HG02623 (cell line): ENCODE results near the gene ADCY1.

Source experiments
- ATAC-seq: cut with Tn5 transposase; IDR thresholded peaks from one replicate; pipeline ENCODE4 v1.9.1; 2021; ENCODE audit warnings: moderate library complexity; ENCODE audit not compliant: unreplicated experiment

The ADCY1 gene

GRCh38 chr7:45623157-45623556 is 49.0 kb downstream of the ADCY1 start:
- ATAC-seq = no peak

- ATAC-seq = no peak
These were observed 49.7 kb downstream of the ADCY1 start for GRCh38 chr7:45623740-45624391.

DNA sequence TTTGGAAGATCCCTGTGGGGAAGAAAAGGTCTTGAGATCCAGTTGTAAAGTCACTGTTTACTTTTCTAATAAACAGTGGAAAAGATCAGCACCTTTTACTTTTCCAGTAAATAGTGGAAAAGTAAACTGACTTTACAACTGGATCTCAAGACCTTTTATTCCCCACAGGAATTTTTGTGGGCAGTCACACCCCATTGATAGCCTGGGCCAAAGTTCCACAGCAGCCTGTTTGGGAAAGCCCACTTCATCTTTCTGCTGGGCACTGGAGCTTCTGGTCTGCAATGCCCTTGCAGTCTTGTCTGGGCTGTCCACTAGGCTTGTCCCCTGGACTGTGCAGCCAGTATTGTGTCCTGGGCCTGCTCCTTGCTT is 50.2 kb downstream of the ADCY1 start:
- ATAC-seq = no peak

GRCh38 chr7:45625067-45625466 is 50.9 kb downstream of the ADCY1 start:
- no peak for ATAC-seq

DNA sequence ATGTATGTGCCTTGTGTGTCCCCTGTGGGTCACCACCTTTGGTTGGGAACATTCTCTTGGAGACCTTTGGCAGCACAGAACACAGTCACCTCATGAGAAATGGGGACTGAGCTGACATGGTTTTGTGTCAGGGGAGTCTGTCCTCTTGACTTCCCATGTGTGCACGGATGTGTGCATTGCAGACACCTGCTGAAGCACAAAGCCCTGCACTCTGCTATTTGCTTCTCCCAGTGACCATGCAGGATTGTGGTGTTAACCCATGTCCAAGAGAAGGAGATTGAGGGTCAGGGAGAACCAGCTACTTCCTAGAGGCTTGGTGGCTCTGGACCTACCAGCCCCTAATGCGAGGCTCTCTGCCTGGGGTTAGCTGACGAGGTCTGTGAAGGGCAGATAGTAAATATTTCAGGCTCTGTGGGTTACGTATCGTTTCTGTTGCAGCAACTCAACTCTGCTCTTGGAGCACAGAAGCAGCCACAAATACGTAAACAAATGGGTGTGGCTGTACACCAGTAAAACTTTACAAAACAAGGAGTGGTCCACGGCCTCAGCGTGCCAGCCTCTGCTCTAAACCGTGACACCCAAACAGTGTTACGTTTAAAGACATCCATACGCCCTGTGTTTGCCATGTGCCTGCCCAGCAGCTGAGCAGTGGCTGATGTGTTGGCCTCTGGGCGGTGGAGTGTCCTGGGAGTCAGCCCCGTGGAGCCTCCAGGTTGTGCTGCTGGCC is 51.7 kb downstream of the ADCY1 start:
- ATAC-seq = no peak

- ATAC-seq = no peak
These were observed 52.6 kb downstream of the ADCY1 start for GRCh38 chr7:45626441-45627430.

GRCh38 chr7:45627691-45628456 is 53.7 kb downstream of the ADCY1 start:
- no peak for ATAC-seq

DNA sequence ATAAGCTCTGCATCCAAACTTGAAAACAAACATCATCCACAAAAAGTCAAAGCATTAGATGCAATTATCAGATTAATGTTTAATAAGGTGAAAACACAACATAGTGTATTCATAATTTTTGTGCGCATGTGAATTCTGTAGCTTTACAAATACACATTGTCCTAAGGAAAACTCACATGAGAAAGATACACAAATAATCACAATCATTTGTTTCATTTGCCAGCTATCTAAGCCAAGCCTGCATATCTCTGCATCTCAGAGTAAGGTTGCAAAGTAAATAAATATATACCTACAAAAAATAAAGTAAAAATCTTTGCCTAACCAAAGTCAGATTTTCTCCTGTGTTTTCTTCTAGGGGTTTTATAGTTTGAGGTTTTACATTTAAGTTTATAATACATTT is 57.4 kb downstream of the ADCY1 start:
- no peak for ATAC-seq

- ATAC-seq = no peak
These were observed 62.6 kb downstream of the ADCY1 start for GRCh38 chr7:45636733-45637132.

- no peak for ATAC-seq
These were observed 64.7 kb downstream of the ADCY1 start for GRCh38 chr7:45638916-45639315.

GRCh38 chr7:45642044-45642443 is 67.9 kb downstream of the ADCY1 start:
- ATAC-seq = no peak

DNA sequence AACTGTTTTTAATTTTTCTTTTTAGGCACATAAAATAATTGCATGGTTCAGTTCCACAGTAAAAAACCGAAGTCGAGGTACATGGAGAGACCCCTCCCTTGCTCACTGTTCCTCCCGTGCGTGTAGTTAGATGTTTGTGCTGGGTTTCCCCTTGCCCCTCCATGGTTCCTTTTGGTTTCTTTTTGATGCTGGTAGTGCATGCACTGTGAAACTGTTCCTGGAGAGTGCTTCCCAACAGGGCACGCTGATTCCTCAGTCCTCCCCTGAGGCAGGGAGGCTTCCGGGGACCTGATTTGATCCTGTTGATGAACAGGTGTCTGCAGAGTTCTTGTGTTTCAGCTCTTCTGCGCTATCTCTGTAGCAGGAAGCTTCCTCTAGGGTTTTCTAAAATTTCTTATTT is 69.5 kb downstream of the ADCY1 start:
- ATAC-seq = no peak

GRCh38 chr7:45644237-45644636 is 70.1 kb downstream of the ADCY1 start:
- no peak for ATAC-seq

DNA sequence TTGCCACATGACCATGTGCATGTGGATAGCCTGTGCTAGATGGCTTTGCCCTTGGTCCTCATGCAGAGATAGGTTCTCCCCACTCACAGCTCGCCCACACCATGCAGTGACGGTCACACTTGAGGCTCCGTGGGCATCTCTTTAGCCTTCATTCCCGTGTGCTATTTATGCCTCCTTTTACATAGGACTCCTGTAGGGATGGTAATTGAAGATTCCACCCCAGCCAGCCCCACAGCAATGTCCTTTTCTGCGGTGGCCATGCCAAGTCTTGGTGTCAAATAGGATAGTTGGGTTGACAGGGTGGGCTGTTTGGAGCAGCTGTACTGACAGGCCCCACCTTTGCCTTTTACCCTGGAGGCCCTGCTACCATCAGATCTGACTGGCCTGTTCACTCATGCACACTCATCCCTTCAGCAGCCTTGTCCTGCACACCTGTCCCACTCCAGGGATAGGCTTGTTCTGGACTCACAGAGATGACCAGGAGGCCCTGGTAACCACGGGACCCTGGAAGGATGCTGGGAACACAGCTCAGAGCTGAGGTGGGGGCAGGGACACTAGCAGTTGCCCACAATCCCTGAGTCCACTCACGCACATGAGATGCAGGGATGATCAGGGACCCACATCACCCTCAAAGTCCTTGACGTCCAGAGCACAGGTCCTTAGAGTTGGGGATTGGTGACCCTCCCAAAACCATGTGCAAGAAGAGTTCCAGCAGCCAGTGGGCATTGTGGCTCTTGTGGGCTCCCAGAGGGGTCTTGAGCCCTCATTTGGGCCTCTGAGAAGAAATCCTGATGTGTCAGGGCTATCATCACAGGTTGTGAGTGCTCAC is 71.2 kb downstream of the ADCY1 start:
- ATAC-seq = no peak

DNA sequence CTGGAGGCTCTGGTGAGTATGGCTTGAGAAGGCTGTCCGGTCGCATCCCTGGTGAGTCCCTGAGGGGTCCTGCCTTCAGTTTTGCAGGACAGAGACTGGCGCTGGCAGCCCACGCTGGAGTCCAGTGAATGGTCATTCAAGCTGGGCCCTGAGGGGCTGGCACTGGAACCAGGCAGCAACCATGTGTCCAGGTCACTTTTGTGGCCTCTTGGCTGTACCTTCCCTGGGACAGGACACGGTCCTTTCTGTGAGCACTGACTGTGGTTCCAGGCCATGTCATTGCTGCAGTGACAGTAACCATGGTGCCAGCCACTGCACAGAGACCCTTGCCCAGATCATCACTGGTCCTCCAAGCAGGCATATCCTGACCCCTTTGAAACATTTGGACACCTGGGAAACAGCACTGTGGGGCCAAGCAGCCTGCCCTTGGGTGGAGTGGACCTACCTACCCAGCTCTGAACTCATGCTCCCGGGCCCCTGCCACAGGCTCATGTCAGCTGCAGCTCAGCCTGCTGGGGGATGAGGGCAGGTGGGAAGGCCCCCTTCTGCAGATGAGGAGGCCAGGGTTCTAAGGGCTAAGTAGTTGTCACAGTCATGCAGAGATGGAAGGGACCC is 72.1 kb downstream of the ADCY1 start:
- ATAC-seq = no peak

- no peak for ATAC-seq
These were observed 73.0 kb downstream of the ADCY1 start for GRCh38 chr7:45646996-45647825.

GRCh38 chr7:45647967-45648670 is 74.0 kb downstream of the ADCY1 start:
- ATAC-seq = no peak

DNA sequence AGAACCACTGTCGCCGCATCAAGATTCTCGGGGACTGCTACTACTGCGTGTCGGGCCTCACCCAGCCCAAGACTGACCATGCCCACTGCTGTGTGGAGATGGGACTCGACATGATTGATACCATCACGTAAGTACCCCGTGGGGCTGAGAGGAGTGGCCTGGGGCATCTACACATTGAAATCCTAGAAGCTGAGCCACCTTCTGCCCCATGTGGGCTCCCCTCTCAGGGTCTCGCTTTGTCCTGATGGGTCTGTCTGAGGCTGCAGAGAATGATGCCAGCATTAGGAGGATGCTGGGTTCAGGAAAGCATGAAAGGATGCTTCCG is 74.5 kb downstream of the ADCY1 start:
- ATAC-seq = no peak
